HG03565 (cell line): ENCODE measurements around the gene ST6GAL2.

Experiments
- ATAC-seq: cut with Tn5 transposase; IDR thresholded peaks from one replicate; pipeline ENCODE4 v1.9.1; 2021; ENCODE audit warnings: mild to moderate bottlenecking, moderate library complexity; ENCODE audit not compliant: unreplicated experiment

Gene ST6GAL2

DNA sequence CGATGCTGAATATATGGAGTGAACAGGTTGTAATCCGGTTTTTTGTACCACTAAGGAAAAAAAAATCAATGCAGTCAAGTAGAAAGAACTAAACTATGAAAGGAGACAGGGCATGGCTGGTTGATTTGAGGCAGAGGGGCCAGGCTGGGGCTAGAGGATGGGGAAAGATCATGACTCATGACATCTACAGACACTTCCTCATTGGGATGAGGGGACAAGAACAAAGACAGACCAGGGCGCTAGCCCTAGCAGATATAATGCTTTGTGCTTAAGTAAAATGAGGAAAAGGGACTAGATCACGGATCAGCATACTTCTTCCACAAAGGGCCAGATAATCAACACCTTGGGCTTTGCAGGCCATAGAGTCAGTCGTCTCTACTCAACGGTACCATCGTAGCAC, 55.8 kb downstream of the ST6GAL2 start:
- no peak for ATAC-seq

DNA sequence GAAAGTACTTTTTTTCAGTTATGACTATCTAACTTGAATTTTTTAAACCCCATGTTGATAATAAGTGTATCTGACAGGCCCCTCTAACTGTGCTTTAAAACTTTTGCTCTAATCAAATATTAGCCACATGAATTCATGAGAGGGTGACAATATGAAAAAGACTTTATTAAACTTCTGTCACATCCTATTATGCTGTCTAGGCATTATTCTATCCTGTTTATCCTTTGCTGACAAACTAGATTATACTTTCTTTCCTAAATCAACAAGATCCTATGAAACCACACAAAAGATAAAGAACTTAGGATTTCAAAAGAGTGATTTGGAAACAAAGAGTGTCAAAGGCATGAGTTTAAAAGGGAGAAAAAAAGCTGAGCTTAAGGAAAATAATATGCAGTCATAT, 57.8 kb downstream of the ST6GAL2 start:
- ATAC-seq = no peak

DNA sequence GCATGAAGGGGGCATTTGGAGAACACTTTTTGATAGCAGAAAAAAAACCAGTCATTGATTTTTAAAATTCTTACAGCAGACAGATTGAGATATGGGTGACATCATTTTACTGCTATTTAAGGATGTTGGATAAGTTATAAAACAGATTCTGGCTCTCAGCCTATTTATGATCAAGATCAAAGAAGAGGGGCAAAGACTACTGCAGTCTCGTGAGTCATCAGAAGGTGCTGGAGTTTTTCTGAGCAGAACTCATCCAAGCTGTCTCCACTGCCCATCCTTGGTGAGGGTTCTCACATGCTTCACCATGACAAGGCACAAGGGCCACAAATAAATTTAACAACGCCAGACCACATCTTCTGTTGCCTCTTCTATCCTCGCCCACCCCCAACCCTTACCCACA, 58.8 kb downstream of the ST6GAL2 start:
- no peak for ATAC-seq

DNA sequence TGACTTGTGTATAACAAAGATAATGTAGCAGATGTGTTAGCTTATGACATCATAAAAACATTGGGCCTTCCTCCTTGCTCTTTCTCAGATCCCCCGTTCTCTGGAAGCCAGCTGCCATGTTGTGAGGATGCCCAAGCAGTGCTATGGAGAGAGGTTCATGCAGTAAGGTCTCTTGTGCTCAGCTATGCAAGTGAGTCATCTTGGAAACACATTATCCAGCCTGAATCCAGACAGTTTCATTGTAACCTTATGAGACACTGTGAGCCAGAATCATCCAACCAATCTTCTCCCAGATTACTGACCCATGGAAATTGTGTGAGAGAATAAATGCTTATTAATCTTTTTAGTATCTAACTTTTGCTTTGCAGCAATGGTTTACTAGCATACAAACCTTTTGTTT, 60.8 kb downstream of the ST6GAL2 start:
- ATAC-seq = no peak

DNA sequence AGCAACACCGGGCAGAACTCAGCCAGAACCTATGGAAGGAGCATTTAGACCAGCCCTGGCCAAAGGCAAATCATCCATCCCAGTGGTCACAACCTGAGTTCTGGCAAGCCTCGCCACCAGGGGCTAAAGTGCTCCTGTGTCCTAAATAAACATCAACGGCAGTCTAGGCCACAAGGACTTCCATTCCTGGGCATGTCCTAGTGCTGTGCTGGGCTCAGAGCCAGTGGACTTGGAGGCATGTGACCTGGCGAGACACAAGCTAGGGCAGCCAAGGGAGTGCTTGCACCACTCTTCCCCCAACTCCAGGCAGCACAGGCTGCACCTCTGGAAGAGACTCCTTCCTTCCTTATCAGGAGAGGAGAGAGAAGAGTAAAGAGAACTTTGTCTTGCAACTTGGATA, 69.0 kb downstream of the ST6GAL2 start:
- ATAC-seq = no peak

DNA sequence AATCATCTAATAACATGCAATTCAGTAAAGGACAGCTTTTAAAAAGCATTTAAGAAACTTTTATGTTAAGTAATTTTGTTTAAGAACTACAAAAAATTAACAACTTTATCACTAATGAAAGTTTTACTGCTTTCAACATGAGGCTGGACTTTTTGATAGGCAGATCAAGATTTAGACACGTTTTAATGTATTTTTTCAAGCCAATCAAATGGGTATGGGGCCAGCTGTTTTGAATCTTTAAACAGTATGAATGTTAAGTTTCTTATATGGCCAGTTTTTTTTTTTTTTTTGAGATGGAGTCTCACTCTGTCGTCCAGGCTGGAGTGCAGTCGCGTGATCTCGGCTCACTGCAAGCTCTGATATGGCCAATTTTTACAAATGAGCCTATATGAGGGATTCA, 73.1 kb downstream of the ST6GAL2 start:
- ATAC-seq = no peak

DNA sequence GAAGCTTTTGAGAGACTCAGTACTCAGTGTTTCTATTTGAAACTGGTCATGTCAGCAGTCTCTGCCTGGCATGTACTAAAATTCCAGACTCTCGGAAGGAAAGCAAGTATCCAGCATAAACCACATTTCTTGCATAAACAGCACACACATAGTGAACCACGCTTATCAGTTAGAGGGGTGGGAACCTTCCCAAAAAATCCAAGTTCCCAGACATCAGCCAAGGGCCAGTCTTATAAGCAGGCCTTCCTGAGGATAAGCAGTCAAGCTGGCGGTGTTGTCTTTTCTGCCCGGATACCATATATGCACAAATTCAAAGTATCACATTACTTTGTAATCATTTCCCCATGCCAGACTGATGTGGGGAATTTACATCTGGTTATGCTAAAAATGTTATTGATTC, 73.6 kb downstream of the ST6GAL2 start:
- no peak for ATAC-seq

DNA sequence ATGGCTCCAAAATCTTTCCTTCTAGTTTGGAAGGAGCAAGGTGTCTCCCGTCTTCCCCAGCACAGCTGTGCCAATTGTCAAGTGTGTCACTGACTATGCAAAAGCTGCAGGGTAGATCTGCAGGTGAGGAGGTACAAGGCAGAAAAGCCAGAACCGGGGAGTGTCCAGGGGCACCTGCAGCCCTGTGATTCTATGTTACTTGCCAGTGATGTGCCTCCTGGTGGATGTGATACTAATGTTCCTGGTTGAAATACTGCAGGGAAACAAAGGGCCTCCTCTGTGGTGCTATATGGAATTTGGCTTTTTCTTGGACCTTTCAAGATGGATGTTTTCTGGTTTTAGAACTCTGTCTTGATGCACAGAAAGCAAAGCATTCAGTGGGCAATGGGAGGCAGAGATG, 80.3 kb downstream of the ST6GAL2 start:
- ATAC-seq = no peak

DNA sequence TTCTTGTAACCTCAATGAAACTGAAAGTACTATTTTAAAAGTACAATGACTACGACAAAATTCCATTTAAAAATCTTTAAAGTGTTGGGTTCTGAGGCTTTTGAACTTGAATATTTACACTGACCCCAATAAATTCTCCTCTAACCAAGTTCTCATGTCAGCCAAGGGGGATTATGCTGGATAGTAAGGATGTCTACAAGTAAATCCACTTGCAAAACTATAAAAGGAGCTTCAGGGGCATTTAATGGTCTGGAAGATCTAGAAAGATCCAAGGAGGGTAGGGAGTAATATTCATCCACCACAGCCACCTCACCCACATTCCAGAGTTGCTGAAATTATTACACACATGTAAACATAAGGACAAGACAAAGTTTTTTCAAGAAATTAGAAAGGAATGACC, 81.8 kb downstream of the ST6GAL2 start:
- ATAC-seq = no peak

DNA sequence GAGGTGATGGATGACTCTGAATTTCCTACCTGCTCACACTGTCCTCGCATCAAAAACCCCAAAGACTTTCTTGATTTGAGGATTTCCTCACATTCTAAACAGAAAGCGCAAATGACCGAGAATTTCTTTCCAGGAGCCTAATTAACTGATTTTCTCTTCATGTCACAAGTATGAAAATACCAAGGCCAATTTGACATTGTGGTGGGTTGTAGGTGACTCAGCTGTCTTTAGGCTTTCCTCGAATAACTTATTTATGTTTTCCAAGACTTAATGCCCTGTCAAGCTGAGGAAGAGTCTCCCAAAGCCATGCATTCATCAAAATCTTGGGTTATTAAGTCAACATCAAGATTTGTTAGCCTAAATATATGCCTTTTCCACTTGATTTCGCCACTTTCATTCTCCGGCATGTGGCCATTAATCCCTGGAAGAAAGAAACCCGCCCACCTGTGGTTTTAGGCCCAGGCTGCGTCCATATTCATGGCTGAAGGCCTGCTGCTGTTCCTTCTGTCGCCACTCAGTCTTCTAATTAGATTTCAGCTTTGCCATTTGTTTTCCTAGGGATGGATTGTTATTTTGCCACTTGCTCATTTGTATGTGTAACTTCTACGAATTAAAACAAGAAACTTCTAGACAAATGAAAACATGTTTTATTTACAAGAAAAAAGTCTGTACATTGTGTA, 84.9 kb downstream of the ST6GAL2 start:
- no peak for ATAC-seq

DNA sequence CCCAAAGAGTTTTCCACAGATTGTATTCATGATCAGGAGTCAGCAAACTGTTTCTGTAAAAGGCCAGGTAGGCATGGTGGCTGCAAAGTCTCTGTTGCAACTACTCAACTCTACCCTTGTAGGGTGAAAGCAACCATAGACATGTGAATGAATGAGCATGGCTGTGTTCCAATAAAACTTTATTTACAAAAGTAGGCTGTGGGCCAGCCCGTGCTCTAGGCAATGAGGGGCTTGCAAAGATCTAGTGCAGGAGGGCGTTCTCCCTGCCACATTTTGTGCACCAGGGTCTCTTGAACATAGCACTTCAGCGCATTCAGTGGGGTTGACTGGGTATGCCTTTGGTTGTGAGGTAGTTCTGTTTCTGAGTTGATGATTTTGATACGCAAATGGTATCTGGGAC, 85.8 kb downstream of the ST6GAL2 start:
- ATAC-seq = no peak

DNA sequence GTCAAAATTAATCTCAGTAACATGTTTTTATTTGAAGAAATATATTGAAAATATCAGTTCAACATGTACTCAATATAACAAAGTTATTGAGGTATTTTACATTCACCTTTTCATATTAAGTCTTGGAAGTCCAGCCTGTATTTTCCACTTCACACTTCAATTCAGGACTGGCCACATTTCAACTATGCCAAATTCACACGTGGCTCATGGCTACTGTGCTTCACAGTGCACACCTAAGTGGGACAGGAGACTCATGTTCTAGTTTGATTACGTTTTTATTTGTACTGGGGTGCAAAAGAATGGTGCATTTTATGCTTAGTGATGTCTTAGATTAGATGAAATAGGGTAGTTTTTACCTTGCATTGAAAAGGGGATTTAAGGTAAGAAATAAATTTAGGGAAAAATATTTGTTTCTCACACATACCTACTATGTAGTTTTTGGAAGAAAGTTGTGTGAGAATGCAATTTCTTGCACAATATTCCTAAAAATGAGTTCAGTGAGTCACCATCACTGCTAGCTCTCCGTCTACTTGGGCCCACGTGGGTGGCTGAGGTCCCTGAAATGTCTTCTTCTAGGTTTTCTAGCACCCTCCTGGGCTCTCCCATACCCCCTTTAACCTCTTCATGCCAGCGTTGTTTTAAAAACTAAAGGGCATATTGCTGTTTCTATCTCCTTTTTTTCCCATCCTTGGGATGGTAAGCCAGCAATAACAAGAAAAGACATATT, 87.0 kb downstream of the ST6GAL2 start:
- ATAC-seq = no peak

DNA sequence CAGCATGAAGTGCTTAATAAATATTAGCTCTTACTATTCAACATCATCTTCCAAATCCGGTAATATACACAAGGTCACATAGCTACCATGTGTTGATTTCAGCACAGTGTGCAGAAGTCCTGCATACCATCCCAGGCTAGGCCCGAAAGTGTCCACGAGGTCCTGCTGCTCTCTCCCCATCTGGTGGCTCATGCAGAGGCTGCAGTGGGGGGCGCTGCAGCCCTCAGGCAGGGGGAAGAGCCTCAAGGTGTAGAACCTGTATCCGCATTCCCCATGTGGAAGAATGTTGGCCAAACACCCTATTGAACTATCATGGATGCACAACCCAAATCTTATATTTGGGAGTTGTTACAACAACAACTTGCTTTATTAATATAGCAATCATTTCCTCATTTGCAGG, 88.5 kb downstream of the ST6GAL2 start:
- ATAC-seq = no peak

DNA sequence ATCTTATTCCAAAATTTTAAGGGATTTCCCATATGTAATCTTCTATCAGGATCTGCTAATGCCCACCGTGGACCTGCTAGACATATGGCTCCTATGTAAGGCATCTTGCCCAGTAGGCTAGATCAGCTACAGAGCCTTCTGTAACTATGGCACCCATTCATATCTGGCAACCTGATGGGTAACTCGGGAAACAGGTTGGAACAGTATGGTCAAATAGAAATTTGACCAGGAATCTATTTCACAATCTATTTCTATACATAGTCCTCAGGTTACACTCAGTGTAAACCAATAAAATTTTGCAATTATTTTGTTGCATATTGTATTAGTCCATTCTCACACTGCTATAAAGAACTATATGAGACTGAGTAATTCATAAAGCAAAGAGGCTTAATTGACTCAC, 93.3 kb downstream of the ST6GAL2 start:
- ATAC-seq = no peak

DNA sequence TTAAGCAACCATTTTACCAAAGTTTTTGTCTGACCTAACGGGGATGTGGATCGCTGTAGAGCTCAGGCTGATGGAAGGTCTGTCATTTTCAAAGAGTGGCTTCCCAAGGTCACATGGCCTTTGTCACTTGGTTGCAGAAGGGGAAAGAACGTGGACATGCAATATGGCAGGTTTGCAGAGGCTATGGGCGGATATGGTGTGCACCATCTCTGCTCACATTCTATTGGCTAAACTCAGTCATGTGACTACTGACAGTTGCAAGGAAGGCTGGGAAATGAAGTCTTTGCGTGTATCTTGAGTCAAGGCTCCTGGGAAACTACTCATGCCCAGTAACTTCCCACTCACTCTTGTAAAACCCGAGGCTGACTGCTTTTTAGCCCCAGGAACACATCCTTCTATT, 96.8 kb downstream of the ST6GAL2 start:
- no peak for ATAC-seq

DNA sequence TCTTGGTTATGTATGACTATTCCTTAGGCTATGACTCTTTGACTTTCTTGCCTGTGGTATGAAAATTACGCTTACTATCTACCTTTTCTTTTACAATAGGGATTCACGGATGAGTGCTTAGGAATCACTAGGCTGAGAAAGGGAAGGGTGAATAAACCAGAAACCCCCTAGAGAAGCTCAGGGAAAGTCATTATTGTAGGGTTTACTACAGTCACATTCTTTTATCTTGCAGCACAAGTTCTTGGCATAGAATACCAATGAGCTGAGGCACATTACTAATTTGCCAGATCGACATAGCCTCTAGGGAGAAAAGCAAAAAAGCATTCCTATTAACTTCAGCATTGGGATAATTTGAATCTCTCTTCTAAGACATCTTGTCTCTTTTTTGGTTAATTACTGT, 103.3 kb downstream of the ST6GAL2 start:
- ATAC-seq = no peak

DNA sequence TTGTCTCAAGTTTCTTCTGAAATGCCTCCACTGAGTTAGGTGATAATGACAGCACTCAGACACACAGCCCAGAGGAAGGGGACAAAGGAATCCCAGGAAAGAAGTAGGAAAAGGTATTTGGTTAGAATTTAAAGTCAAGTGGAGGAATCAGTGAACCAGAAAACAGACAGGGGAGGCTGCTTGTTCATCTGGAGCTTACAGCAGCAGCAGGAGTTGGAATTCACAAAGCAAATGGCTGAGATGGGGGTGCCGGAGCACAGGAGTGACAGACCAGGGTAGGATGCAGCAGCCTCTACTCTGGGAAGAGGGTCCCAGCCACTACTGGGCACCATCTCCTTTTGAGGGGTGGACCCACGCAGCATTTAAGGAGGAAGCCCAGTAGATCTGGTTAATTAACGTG, 104.8 kb downstream of the ST6GAL2 start:
- ATAC-seq = no peak

DNA sequence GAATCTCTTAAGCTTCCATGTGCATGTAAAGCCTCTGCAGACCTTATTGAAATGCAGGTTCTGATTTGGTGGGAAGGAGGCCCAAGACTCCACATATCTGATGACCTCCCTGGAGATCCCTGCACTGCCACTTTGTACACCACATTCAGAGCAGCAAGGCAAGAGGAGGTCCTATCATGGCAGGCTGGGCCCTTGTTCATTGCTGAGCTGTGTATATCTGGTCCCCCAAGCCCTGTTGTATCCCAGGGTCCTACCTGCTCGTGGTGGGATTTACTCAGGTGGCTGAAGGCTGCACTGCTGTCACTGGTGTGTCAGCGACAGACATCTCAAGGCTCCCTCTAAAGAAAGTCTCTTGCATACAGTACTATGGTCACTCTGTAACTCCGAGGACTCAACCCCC, 114.2 kb downstream of the ST6GAL2 start:
- no peak for ATAC-seq

DNA sequence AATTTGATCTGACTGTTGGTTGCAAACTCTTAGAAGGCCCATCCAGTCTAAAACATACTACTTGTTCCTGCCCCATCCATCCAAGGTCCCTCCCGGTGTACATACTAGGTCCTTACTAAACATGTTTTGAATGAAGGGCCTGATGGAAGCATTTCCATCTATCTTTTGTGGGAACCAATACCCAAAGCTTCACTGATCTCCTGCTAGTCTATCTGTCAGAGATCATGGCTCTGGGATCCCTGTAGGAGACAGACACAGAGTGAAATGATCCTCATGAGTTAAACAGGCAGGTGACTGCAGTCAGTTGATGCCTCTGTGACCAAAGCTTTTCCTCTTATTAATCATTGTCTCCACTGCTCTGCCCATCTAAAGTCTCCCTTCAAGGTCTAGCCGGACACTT, 115.0 kb downstream of the ST6GAL2 start:
- ATAC-seq = no peak

DNA sequence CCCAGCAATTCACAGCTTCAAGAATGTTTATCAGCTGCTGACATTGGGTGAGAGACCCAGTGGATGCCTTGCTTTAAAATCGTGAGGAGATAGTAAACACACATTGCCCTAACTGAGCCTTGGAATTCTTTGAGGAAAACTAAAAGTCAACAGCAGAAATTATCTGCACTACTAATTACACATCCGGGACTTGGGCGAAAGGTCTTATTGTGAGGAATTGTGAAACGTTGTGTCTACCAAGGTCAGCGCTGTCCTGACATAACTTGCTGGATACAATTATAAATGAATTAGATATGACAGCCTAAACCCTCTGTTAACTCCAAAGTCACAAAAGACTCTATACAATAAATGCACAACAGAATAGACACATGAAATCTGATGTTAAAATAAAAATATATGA, 121.4 kb downstream of the ST6GAL2 start:
- ATAC-seq = no peak

DNA sequence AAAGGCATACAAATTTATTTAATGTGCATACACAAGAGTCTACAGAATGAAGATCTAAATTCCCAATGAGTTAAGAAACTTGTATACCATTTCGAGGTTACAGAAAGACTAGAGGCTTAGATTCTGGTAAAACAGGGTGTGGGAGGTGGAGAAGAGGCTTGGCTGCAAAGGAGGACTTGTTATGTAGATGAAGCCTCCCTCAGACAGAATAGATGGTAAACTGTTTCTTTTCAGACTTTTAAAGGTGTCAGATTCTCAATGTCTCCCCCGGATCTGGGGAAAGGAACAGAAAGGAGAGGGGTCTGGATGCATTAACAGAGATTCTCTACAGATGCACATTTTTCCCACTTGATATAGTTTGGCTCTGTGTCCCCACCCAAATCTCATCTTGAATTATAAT, 126.0 kb downstream of the ST6GAL2 start:
- no peak for ATAC-seq

DNA sequence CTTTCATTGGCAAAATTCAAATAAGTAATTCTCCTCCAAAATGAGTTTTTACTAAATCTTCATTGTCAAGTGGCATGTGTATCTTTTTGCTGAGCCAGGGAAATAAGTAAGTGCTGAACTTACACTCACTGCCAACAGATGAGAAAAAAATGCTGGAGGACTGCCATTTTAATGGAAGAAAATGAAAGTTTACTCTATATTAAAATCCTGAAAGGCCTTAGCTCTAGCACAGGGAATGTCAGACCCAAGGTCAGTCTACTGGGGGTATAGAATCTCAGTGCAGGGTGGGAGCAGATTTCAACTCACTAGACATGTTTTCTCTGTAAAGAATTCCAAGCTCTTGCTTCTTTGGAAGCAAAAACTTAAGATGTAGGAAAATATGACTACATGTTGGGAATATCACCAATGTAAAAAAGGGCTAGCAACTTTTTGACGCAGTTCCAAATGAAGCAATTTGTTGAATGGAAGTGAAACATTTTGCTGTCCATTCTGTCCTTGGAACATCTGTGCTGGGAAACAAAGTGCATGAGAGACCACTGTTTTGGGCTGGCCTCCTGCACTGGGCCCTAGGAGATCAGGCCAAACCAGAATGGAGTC, 127.0 kb downstream of the ST6GAL2 start:
- no peak for ATAC-seq
